ENCODE data around the gene IFIT1.

IFIT1 gene

GRCh38 chr10:89428877-89429276, 36.5 kb downstream of the IFIT1 start:
- no peak for TF ChIP-seq CTCF (IDR thresholded peaks at IDR 0.05)

GRCh38 chr10:89431977-89432376, 39.6 kb downstream of the IFIT1 start:
- no peak for TF ChIP-seq CTCF (IDR thresholded peaks at IDR 0.05)

- no peak for TF ChIP-seq CTCF (IDR thresholded peaks at IDR 0.05)
Observed at GRCh38 chr10:89438525-89438924, 46.1 kb downstream of the IFIT1 start.

GRCh38 chr10:89440226-89441009, 48.0 kb downstream of the IFIT1 start:
- no peak for TF ChIP-seq CTCF (IDR thresholded peaks at IDR 0.05)

GRCh38 chr10:89442289-89442688, 49.9 kb downstream of the IFIT1 start:
- no peak for TF ChIP-seq CTCF (IDR thresholded peaks at IDR 0.05)

- no peak for TF ChIP-seq CTCF (IDR thresholded peaks at IDR 0.05)
Observed at GRCh38 chr10:89450901-89451300, 58.5 kb downstream of the IFIT1 start.

GRCh38 chr10:89452193-89452592, 59.8 kb downstream of the IFIT1 start:
- TF ChIP-seq CTCF (IDR thresholded peaks at IDR 0.05): no peak
